Tibial nerve (tissue), 4 donors: ENCODE data around the gene C1orf94. TPM values are rescaled to one million over a fixed set of nuclear protein-coding genes. Genes with fewer than 3 reads are reported as not detected.

Source experiments
- DNase-seq, 2 donors: peaks; one replicate each; pipeline ENCODE4 v3.0.0-alpha.2; 2019; ENCODE audit warnings: low spot score in 2 of 2
- H3K27ac ChIP-seq, 4 donors: fragments of 200-600 bp; sonication (generic) in 3 of 4; one replicate each; pipeline ENCODE4 v1.5.1; 2017 to 2019; ENCODE audit warnings: mild to moderate bottlenecking in 1 of 4
- H3K27me3 ChIP-seq, 2 donors: fragments of 200-600 bp; sonication (generic) in 1 of 2; one replicate each; pipeline versions ENCODE4 v1.5.1 to v1.6.0; 2017 to 2019
- H3K36me3 ChIP-seq, 3 donors: fragments of 200-600 bp; sonication (generic); one replicate each; pipeline ENCODE4 v1.5.1; 2018 to 2019
- H3K4me1 ChIP-seq, 4 donors: fragments of 200-600 bp; sonication (generic) in 3 of 4; one replicate each; pipeline ENCODE4 v1.5.1; 2017 to 2019
- H3K4me3 ChIP-seq, 4 donors: fragments of 200-600 bp; sonication (generic) in 3 of 4; one replicate each; pipeline ENCODE4 v1.5.1; 2017 to 2019; ENCODE audit warnings: mild to moderate bottlenecking in 1 of 4, moderate library complexity in 1 of 4
- H3K9me3 ChIP-seq, 4 donors: fragments of 200-600 bp; sonication (generic) in 3 of 4; one replicate each; pipeline ENCODE4 v1.5.1; 2017 to 2019
- EP300 ChIP-seq, 2 donors: sonication (generic); formaldehyde crosslinking; IDR thresholded peaks; one replicate each; pipeline ENCODE4 v1.6.1; 2017; ENCODE audit warnings: antibody characterized with exemption in 2 of 2, mild to moderate bottlenecking in 1 of 2
- POLR2A ChIP-seq, 2 donors: fragments of 450-650 bp; IDR thresholded peaks; one replicate each; pipeline ENCODE4 v1.6.1; 2017; ENCODE audit warnings: antibody characterized with exemption in 2 of 2, mild to moderate bottlenecking in 2 of 2, moderate library complexity in 2 of 2
- WGBS, 2 donors: methylation state at CpG; one replicate each; pipeline ENCODE4 v1.1.5; 2018; 5-methylcytosine and 5-hydroxymethylcytosine counted together
- total RNA-seq, 4 donors: library from RNA; depleted of rRNA; stranded (reverse); fragments of >200 nt; gene quantifications; one replicate each; pipeline ENCODE4 v1.1.0, GENCODE V29; 2016
- TF ChIP-seq, protein P1 (sequence below), 5 experiments: fragments of 200-600 bp in 3 of 5; fragments of 450-650 bp in 2 of 5; sonication (generic) in 3 of 5; IDR thresholded peaks; one replicate each; pipeline ENCODE4 v1.5.1; 2016 to 2019; ENCODE audit warnings: antibody characterized with exemption in 5 of 5, mild to moderate bottlenecking in 3 of 5, moderate library complexity in 2 of 5

Gene C1orf94
- total RNA-seq, 4 donors from 2014 or later = not detected

DNA sequence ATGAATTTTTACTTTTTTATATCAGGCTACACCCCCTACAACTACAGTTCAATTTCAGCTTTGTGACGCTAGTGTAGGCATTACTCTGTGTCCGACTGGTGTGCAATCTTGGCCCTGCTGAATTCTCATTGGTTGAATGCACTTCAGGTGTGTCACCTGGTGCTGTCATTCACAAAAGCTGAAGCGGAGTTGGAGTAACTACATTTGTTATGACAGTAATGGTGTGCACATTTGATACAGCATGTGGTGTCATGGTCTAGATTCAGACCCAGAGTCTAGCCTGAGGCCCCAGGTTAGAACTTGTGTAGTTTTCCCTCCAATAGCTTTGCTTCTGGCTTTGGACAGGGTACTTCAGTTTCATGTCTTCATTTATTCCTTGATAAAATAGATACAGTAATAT, 88.7 kb downstream of the C1orf94 start:
- H3K9me3 ChIP-seq = no peaks in the 10 kb centered on the region
- H3K4me1 ChIP-seq = no peaks in the 10 kb centered on the region
- DNase-seq = no peak
- no peak overlapping the region for H3K4me3 ChIP-seq
- 72 to 83% methylated on average over 3 of the region's 3 CpGs for WGBS, 2 donors
- no peaks in the 10 kb centered on the region for H3K27me3 ChIP-seq
- H3K27ac ChIP-seq = no peak overlapping the region
- no peak for TF ChIP-seq EP300 (IDR thresholded peaks at IDR 0.05)
- TF ChIP-seq, protein P1, sequence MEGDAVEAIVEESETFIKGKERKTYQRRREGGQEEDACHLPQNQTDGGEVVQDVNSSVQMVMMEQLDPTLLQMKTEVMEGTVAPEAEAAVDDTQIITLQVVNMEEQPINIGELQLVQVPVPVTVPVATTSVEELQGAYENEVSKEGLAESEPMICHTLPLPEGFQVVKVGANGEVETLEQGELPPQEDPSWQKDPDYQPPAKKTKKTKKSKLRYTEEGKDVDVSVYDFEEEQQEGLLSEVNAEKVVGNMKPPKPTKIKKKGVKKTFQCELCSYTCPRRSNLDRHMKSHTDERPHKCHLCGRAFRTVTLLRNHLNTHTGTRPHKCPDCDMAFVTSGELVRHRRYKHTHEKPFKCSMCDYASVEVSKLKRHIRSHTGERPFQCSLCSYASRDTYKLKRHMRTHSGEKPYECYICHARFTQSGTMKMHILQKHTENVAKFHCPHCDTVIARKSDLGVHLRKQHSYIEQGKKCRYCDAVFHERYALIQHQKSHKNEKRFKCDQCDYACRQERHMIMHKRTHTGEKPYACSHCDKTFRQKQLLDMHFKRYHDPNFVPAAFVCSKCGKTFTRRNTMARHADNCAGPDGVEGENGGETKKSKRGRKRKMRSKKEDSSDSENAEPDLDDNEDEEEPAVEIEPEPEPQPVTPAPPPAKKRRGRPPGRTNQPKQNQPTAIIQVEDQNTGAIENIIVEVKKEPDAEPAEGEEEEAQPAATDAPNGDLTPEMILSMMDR (IDR thresholded peaks at IDR 0.05) = no peak
- TF ChIP-seq POLR2A (IDR thresholded peaks at IDR 0.05) = no peak
- no peaks in the 10 kb centered on the region for H3K36me3 ChIP-seq

DNA sequence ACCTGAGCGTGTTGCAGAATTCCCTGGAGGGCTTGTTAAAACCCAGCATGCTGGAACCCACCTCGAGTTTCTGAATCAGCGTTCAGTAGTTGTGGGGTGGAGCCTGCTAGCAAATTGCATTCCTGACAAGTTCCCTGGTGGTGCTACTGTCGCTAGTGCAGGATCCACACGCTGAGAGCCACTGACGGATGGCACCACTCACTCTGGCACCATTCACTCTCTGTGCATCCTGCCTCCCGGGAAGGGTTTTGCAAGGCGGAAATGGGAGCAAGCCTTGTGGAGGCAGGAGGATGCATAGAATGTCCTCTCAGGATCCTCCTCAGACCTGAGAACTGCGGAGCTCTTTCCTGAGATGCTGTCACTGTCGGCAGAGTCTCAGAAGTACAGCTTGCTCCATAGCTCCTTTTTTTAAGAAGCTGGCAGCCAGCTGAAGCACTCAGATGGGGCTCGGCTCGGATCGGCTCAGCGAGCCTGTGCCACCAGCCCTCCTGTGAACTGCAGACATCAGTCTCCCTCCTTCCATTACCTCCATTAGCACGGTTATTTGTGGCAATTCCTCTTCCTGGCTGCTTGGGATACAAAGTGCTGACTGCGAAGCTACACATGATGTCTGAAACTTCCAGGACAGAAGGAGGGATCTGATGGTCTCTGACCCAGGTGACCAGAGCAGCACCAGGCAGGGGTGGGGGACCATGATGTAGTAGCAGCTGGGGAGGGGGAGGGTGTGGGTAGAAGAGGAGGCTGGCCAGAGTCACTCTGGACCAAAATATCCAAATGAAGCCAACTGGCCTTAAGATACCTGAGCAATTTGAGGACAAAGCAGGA, 89.6 kb downstream of the C1orf94 start:
- Histone ChIP-seq H3K9me3 (no peaks in the 10 kb centered on the region), H3K4me1 (no peaks in the 10 kb centered on the region), H3K4me3 (no peak overlapping the region), H3K27me3 (no peaks in the 10 kb centered on the region), H3K27ac (no peak overlapping the region), H3K36me3 (no peaks in the 10 kb centered on the region)
- no peak for DNase-seq
- 14 to 19% methylated on average over 14 to 15 of the region's 16 CpGs for WGBS, 2 donors
- no peak for TF ChIP-seq POLR2A (IDR thresholded peaks at IDR 0.05)
- no peak for TF ChIP-seq EP300 (IDR thresholded peaks at IDR 0.05)
- TF ChIP-seq, protein P1 (IDR thresholded peaks at IDR 0.05) = no peak

DNA sequence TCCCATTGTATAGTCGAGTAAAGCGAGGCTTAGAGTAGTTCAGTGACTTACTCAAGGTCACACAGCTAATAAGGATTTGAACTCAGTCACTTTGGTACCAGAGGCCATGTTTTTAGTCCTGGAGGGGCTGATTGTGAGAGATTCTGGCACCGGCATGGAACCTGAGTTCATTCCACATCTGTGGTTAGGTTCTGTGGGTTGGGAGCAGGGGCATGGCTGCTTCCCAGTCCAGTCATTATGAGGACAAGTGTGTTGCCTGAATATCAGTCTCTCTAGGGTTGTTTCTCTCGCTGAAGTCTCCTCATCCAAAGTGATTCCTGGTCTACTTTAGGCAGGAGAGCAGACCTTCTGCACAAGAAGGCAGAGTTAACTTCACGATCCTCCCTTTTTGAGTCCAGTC, 90.6 kb downstream of the C1orf94 start:
- Histone ChIP-seq H3K4me3 (no peak overlapping the region), H3K27ac (no peak overlapping the region), H3K27me3 (no peaks in the 10 kb centered on the region), H3K4me1 (no peaks in the 10 kb centered on the region), H3K36me3 (no peaks in the 10 kb centered on the region), H3K9me3 (no peaks in the 10 kb centered on the region)
- no peak for DNase-seq
- TF ChIP-seq, protein P1 (IDR thresholded peaks at IDR 0.05) = no peak
- no peak for TF ChIP-seq POLR2A (IDR thresholded peaks at IDR 0.05)
- WGBS, 2 donors = 68 to 74% methylated on average over 5 of the region's 5 CpGs

DNA sequence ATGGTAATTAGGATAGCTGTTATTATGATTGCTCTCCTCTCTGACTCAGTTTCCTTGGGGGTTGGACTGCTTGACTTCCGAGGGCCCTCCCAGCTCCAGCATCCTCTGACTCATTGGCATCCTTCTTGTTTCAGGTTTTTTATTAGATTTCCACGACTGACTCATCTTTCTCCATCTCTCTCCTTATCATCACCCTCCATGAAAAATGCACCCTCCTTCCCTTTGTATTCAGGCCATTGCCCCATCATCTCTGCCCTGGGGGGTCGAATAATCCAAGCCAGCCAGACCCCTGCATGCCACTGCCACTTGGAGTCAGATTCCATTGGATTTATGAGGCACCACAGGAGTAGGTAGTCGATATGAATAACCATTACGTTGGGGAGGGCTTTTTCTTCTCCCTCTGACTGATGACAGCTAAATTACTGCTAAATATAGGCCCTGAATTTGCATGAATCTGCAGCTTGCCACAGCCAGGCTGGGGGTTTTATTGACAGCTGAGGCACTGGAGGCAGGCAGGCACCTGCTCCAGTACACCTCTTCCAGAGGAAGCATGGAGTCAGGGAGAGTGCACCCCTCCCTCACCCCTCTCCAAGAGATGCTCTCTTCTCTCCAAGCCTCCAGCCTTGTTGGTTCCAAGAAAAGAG, 91.7 kb downstream of the C1orf94 start:
- TF ChIP-seq EP300 (IDR thresholded peaks at IDR 0.05) (no peak), POLR2A (IDR thresholded peaks at IDR 0.05) (no peak)
- TF ChIP-seq, protein P1 (IDR thresholded peaks at IDR 0.05) = no peak
- Histone ChIP-seq H3K27ac (no peak overlapping the region), H3K36me3 (no peaks in the 10 kb centered on the region), H3K27me3 (no peaks in the 10 kb centered on the region), H3K4me1 (no peaks in the 10 kb centered on the region), H3K4me3 (no peak overlapping the region), H3K9me3 (no peaks in the 10 kb centered on the region)
- WGBS, 2 donors = 44 to 60% methylated on average over 4 of the region's 5 CpGs
- DNase-seq = no peak

Other genes with a start within 250 kb of the C1orf94 start
- 1 to 10 TPM in 2 of 4 donors, under 1 TPM in 2; 0.60 to 2.5 (median 1.2) TPM for gene CSMD2, start 11.7 kb upstream of the C1orf94 start, total RNA-seq